Fibroblast of gingiva (primary cell): Measurements from ENCODE around the gene OR9A2.
"Not testable (repeated sequence)": the region's sequence is repeated elsewhere in the genome, so short reads cannot be mapped to it uniquely, and the experiment has no call there.

Source experiments
- DNase-seq: peaks from one replicate; pipeline ENCODE4 v3.0.0-alpha.2; 2011; ENCODE audit warnings: low read depth

Gene OR9A2

DNA sequence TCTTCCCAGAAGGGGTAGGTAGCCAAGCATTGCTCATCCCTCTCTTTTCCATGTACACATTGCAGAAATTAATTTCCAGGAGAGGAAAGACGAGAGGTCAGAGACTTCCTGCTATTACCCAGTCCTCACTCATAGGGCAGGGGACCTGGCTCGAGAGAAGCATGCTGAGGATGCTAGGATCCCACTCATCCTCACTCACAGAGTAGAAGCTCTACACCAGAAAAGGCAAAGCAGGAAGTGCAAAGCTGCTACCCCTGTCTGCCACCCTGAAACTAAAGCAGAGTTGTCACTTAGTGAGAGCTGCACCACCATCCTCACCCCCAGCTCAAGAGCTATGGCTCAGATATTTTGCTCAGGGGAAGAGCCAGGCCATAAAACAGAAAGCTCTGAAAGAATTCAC is 9.9 kb downstream of the OR9A2 start:
- no peak for DNase-seq

DNA sequence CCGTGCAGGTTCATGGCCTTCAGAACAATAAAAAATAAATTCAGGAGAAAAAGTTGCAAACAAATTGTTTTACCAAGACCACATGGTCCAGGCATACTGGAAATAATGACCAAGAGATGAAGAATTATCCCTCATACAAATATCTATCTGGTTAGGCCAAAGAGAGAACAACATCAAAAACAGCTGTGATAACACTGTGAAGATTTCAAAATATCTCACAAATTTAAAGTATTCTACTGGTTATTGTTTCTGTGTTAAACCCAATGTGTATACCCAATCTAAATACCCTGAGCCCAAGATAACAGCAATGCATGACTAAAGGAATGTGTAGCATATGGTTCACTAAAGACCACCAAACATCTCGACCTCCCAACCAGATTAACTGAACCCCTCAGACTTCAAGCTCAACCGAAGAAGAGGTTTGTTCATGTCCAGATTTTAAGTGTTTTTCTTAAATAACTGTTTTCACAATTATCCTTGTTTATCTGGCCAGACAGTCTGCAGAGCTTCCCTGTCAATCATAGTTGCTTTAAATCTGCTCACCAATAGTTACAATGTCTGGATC is 10.9 kb downstream of the OR9A2 start:
- DNase-seq = peak; percentile 80

DNA sequence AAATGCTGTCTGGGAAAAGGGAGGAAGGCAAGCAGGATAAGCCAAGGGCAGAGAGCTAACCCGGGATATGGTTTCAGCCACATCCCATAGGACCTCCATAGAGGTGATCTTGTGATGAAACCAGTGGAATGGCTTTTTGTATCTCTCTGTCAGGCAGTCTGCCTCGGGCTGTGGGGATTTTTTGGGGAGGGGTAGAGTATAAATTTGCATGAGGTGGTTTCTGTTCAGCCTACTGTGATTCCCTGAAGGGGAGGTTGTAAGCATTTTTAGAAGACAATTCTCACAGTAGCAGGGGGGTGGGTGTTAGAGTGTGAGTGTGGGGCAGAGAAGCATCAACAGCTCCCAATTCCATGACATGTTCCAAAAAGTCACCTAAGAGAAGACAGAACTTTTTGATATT is 11.8 kb downstream of the OR9A2 start:
- no peak for DNase-seq

DNA sequence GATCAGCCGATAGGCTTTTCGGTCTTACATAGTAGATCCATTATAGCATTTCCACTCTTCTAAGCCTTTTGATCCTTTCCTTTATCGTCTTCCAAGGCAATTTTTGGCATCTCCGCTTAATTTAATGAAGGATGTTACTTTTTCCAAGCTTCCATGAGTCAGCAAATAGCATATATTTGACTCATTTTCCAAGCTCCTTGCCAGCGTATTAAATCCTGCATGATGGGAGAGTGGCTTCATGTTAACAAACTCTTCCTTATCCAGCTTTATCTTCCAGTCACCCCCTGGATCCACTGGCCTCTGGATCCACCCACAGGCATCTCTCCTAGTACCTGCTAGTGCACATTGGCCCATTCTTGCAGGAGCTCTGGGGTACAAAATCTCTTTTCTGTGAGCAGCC is 13.0 kb downstream of the OR9A2 start:
- DNase-seq = peak; percentile 89

DNA sequence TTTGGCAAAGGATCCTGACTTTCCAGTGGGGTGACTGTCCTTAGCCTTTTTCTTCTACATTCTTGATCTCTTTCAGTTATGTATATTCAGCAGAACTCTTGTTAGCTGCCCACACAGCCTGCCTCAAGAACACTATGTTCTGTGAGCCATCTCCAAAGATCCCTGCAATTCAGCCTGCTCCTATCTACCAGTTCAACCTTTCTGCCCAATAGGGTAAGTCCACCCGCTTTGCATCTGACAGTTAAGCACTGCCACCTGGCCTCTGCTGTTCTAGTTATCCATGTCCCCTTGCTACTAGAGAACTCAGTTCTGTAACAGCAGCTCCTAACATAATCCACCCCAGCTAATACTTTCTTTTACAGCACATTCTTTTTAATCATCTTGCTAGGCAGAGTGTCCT is 13.5 kb downstream of the OR9A2 start:
- DNase-seq = peak; percentile 61

DNA sequence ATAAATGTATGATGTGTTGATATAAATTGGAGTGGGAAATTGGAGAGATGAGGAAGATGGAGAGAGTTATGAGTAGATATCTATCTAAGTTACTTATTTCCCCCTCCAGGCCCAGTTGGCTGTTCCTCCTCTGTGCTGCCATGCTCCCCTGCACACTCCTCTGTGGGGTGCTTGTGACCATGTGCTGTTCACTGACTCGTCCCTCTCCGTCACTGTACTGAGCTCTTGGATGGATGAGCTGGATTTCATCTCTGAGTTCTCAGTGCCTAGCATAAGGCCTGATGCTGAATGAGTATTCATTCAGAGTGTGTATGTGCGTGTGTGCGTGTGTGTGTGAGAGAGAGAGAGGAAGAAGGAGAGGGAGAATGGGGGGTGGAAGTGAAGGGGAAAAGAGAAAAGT is 14.5 kb downstream of the OR9A2 start:
- DNase-seq = no peak

DNA sequence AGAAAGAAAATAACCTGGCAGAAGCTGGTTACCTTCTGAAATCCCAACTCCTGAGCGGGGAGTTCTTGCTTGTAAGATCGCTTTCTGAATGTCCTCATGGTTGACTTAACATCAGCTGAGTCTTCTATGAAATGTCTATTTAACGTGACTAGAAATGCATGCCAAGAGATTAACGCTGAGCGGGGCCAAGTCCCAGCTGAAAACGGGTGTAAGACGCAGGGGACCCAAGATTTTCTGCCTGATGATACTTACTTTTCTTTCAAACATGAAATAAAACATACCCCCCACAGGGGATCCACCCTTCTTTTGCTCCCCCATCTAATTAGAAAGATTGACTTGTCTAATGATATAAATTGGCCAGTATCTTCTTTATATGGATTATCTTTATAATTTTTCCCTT is 14.9 kb downstream of the OR9A2 start:
- DNase-seq = no peak

DNA sequence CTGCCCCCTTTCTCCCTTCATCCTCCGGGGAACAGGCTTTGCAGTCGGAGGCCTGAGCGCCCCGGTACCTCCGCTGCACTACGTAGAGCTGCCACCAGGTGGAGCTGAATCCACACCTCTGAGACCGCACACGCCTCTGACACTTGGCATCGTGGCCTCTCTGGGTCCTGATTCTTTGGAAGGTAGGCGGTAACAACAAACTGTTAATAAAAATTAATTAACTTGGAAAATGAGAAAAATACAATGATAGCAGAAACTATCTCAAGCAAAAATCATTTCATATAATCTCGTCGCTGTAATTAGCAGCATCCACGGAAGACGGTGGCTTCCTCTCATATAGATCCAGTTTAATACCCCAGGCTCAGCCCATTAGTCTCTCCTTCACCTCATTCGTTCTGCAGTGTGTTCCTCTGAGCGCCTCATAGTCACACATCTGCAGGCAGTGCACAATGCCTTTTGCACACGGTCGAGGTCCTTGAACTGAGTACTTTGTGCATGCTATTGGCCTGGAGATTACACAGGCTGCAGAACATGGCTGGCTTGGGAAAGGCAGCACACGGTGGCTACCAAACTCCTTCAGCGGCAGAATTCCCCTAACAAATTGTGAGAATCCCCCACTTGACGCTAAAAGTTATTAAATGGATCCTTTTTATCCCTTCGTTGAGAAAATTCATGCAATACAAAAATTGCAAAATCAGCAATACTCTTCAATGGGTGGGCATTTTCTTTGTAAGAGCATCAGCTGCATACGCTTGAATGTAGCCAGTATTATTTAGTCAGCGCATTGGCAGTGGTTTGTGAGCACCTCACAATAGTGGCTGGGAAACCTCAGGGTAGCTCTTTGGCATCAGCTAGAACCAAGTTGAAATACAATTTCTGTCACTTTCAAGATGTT is 18.7 kb downstream of the OR9A2 start:
- DNase-seq = peak; percentile 53

DNA sequence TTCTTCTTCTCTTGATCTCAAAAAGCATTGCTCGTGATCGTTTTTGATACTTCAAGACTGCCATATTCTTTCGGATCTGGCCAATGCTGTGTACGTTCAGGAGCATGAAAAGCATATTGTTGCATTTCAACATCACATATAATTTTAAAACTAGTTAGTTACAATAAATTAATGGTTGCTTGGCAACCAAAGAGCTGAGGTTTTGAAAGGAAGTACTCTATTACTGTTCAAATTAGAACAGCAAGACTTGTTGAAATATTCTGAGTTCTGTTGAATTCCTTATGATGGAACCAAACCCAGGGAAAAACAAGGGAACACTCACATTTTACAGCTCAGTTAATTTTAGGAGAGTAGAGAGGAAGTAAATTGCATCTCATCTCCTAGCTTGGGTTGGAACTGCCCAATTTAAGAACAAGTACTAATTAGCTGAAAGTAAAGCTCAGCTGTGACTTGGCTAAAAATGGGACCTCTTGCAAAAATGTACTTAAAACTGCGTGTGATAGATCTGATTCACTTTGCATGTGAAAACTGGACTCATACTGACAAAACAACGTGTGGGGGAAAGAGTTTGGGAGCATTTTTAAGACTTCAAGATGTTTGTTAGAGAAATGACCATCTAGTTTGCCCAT is 21.2 kb downstream of the OR9A2 start:
- peak; percentile 6 for DNase-seq

DNA sequence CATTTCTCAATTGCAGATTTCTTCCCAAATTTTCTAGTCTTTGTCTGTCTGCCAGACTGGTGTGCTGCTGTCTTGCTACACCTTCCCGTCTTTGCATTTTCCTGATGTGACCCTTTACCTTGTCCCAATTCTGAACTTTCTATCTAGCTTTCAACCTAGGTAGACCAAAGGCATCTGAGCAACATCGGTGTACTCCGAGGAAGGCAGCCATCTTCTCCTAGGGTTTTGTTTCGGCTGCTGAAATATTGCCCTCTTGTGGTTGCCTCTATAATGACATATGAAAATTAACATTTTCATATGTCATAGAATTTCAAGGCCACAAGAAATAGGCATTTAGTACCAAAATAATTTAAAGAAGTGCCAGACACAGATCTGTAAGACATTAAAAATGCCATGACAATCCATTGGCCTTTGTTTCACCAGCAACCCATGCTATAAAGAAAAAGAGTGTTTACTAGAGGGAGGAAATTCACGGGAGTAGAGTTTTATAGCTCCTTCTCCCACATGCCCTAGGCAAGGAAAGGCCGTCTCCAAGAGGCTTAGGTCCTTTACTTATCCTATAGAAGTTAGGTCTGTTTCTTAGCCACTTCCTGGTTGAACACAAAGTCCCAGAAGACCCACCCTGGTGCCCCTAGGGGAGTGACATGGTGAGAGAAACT is 23.4 kb downstream of the OR9A2 start:
- DNase-seq = peak; percentile 31

DNA sequence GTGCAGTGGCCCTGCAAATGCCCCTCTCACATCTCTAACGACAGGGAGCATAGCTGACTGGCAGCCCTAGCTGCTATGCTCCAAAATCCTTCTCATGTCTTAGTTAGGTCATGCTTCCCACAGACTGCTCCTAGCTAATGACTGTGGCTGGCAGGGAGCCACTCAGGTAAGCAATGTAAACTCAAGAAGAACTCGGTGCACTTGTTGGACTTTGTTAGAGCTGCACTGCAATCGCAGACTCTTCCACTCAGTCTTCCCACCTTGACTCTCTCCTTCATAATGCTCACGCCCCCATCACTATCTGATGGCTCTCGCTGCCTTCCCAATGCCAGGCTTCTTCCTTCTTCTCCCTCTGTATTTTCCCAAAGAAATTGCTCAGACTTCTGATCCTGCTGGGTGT is 24.0 kb downstream of the OR9A2 start:
- DNase-seq = no peak

DNA sequence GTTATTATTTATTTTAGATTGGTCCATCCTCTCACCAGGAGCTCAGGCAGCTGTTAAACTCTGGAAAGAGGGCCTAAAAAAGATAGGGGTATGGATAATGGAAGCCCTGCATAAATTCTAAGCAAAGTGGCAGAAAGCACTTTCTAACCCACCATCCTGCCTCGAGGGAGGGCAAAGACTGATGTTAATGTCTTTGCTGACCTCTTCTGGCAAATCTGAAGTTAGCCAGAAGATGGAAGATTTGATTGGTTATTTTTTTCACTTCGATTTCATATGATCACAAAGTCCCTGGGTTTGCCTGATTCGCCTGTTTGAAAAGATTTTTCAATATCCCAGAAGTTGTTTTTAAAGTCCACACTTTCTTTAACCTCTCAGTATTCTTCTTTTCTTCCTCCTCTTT is 24.8 kb downstream of the OR9A2 start:
- no peak for DNase-seq

DNA sequence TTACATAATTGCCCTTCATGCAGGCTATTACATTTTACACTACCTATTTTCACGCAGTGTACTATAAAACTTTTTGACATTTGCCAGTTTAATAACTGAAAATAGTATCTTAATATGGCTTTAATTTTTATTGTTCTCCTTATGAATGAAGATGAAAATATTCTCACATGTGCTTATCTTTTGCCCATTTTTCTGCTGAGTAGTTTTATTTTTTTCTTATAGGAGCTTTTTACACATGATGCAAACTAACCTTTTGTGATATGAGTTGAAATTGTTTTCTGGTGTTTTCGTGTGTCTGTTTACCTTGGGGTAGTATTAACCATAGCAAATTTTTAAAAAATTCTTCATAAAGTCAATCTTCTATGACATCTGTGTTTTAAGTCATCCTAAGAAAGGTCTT is 26.3 kb downstream of the OR9A2 start:
- no peak for DNase-seq

DNA sequence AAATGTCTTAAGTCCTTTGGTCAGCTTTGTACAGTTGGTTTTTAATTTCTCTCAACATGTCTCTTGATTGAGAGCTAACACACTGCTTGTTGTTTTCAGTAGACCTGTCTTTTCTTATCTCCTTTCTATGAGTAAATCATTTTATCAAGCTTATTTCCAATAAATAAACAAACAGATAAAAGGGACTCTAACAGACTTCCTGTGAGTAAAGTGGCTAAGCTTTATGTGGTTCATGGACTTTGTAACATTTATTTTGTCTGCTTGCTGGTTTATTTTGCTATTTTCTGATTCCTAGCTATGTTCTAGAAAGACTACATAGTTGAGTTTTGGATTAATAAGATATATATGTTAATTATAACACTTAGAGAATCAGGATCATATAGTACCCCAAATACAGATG is 27.1 kb downstream of the OR9A2 start:
- no peak for DNase-seq

DNA sequence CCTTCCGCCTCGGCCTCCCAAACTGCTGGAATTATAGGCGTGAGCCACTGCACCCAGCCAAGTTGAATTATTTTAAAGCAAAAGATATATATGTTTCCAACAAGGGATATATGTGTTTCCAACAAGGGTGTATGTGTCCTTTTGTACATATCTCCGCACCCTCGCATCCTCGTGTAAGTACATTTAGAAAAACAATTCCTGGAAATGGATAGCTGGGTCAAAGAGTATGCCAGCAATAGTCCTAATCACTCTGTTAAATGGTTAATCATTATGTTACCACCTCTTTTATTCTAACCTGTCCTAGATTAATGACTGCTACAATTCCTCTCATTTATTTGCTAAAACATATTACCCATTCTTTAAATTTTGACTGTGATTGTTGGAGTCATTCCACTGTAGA is 28.0 kb downstream of the OR9A2 start:
- no peak for DNase-seq

DNA sequence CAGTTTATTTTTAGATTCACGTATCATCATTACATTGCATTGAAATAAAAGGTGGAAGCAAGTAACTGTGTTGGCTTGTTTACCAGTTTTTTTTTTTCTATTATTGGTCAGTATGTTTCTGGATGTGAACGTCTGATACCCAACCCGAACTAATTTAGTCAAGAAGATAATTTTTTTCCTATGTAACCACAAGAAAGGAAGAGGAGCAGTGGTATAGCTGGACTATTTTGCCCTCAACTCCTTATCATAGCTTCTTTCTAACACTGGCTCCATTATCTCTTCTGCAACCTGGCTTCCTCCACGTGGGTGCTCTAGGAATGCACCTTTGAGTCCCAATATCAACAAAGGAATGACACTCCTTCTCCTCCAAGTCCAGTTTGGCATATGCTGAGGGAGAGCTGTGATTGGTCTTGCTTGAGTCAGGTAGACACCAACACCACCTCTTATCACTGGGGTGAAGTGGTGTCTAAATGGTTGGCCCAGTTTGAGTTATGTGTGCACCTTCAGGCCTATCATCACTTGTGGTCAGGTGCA is 29.4 kb downstream of the OR9A2 start:
- DNase-seq = no peak

DNA sequence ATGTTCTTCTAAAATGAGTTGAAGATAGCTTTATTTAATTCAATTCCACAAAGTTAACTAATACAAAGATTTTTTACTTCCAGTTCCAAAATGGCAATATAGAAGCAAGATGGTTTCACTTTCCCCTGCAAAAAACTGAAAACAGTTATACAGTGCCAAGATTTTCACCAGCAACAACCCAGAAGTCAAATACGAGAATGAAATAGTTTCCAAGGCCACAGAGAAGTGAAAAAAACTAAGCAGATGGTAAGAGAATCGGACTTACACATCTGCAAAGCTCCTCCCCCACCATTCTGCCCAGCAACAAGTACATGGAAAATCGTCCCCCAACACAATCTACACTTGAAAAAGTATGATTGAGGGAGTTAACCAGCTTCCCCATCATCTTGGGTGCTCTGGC is 34.5 kb downstream of the OR9A2 start:
- DNase-seq = peak; percentile 21

DNA sequence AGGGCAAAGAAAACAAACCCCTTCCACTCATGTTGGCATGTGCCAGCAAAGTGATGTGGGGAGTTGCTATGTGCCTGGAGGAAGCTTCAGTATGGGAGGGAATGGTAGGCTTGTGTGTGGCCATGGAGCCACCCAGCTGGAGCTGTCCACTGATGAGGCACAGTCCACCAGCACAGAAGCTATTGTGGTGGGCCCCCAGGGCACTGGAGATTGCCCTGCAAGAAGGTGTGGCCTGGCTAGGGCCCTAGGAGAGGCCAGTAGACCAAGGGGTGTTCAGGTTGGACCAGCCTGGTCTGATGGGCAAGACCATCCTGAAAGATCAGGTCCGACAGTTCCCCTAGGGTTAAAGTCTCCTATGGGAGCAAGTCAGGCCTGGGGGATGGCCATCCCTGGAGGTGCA is 42.6 kb downstream of the OR9A2 start:
- no peak for DNase-seq

DNA sequence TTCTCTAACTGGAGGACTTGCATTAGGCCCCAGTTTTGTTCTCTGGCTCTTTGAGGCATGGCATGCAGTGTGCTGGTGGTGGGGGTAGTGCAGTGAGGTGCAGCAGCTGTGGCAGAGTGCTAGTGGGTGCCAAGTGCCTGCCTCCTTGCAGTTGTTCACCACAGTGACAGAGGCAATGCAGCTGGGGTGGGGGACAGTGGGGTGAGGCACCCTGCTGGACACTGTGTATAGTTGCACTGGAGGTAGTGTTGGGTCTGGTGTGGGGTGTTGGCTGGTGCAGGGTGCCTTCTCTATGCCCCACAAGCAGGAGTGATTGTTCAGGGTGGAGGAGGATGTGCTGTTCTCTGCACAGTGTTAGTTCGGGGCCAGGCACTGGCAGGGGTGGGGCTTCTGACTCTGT is 43.1 kb downstream of the OR9A2 start:
- DNase-seq = no peak

DNA sequence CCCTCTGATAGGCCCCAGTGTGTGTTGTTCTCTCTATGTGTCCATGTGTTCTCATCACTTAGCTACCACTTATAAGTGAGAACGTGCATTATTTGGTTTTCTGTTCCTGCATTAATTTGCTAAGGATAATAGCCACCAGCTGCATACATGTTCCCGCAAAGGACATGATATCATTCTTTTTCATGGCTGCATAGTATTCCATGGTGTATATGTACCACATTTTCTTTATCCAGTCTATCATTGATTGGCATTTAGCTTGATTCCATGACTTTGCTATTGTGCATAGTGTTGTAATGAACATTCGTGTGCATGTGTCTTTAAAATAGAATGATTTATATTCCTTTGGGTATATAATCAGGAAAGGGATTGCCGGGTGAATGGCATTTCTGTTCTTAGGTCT is 48.5 kb downstream of the OR9A2 start:
- not testable (repeated sequence) for DNase-seq
